Suprapubic skin (tissue), 3 donors: ENCODE data around the gene RPL36AL.

Experiments
- EP300 ChIP-seq: sonication (generic); formaldehyde crosslinking; IDR thresholded peaks from one replicate; pipeline ENCODE4 v1.6.1; 2017; ENCODE audit warnings: antibody characterized with exemption
- POLR2A ChIP-seq, 2 donors: fragments of 450-650 bp; IDR thresholded peaks; one replicate each; pipeline ENCODE4 v1.6.1; 2017; ENCODE audit warnings: antibody characterized with exemption in 2 of 2, mild to moderate bottlenecking in 2 of 2, moderate library complexity in 2 of 2
- TF ChIP-seq, protein P1 (sequence below), 2 donors: fragments of 200-600 bp in 1 of 2; fragments of 450-650 bp in 1 of 2; sonication (generic) in 1 of 2; IDR thresholded peaks; one replicate each; pipeline ENCODE4 v1.5.1; 2016 to 2019; ENCODE audit warnings: antibody characterized with exemption in 2 of 2, mild to moderate bottlenecking in 1 of 2, moderate library complexity in 1 of 2

DNA sequence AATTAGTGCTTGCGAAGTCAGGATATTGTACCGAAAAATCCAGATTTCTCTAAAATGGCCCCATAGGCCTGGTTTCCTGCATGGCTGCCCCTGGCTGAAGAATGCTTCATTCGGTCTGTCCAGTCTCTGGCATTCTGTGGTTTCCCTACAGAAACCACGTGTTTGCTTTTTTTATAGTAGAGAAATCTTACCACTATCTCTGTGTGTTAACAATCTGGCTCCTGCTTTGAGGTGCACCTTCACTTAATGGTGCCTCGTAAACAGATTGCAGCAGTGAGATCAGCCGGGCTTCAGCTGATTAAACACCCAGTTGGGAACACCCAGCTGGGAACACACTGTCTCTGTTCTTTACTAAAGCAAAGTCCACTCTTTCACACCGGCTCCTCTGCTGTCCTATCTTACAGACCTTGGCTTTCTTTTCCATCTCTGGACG, 21.3 kb upstream of the RPL36AL start:
- TF ChIP-seq EP300 (no peak), POLR2A (IDR thresholded peaks at IDR 0.05) (no peak)
- TF ChIP-seq, protein P1, sequence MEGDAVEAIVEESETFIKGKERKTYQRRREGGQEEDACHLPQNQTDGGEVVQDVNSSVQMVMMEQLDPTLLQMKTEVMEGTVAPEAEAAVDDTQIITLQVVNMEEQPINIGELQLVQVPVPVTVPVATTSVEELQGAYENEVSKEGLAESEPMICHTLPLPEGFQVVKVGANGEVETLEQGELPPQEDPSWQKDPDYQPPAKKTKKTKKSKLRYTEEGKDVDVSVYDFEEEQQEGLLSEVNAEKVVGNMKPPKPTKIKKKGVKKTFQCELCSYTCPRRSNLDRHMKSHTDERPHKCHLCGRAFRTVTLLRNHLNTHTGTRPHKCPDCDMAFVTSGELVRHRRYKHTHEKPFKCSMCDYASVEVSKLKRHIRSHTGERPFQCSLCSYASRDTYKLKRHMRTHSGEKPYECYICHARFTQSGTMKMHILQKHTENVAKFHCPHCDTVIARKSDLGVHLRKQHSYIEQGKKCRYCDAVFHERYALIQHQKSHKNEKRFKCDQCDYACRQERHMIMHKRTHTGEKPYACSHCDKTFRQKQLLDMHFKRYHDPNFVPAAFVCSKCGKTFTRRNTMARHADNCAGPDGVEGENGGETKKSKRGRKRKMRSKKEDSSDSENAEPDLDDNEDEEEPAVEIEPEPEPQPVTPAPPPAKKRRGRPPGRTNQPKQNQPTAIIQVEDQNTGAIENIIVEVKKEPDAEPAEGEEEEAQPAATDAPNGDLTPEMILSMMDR (IDR thresholded peaks at IDR 0.05): no peak
